ENCODE results near the gene PLEK. TPM values are rescaled to one million over a fixed set of nuclear protein-coding genes. Genes with fewer than 3 reads are reported as not detected.

PLEK gene
- total and polyA plus RNA-seq, 10 of the 15 experiments (the other 5 are each of a cell fraction or from before 2014, with no cell fraction given), result 229 to 804 (median 362) TPM

GRCh38 chr2:68423966-68424650 lies 59.0 kb downstream of the PLEK start (continued):
- TF ChIP-seq SIX5 (IDR thresholded peaks at IDR 0.05; ENCODE audit: low read depth, low read length, severe bottlenecking) (no peak), NFXL1 (IDR thresholded peaks at IDR 0.05; ENCODE audit: borderline replicate concordance) (no peak), EZH2 (IDR thresholded peaks at IDR 0.05; ENCODE audit: borderline replicate concordance, control insufficient read depth, low read depth, low read length) (0 out of 2 replicates have a peak, but pooled peaks have one; percentile 36), ZBTB33 (IDR thresholded peaks at IDR 0.05) (no peak), ZBTB4 (CRISPR knock-in tag; IDR thresholded peaks at IDR 0.05) (no peak), BACH1 (IDR thresholded peaks at IDR 0.05; ENCODE audit: borderline replicate concordance) (peak; percentile 94; the same call in 1 of the 2 replicates), BMI1 (IDR thresholded peaks at IDR 0.05; ENCODE audit: borderline replicate concordance) (peak; percentile 87), IRF5 (IDR thresholded peaks at IDR 0.05; ENCODE audit: borderline replicate concordance) (no peak), CREM (IDR thresholded peaks at IDR 0.05; ENCODE audit: low read depth) (peak; percentile 83), SMC3 (IDR thresholded peaks at IDR 0.05; ENCODE audit: borderline replicate concordance, low read length) (no peak), CUX1 (IDR thresholded peaks at IDR 0.05; ENCODE audit: insufficient replicate concordance, low read depth, low read length) (no peak), CBX5 (IDR thresholded peaks at IDR 0.05; ENCODE audit: low read depth) (peak; percentile 50; the same call in 1 of the 2 replicates), NBN (IDR thresholded peaks at IDR 0.05) (peak; percentile 99), RCOR1 (conservative IDR thresholded peaks at IDR 0.05; ENCODE audit: low read depth, low read length) (0 out of 2 replicates have a peak, but pooled peaks have one; percentile 49), SKIL (IDR thresholded peaks at IDR 0.05; ENCODE audit: low read depth, poor library complexity, severe bottlenecking) (peak; percentile 97)

Measured in GM12878 (cell line).